Measurements from ENCODE around the gene SORCS3. TPM values are rescaled to one million over a fixed set of nuclear protein-coding genes. Genes with fewer than 3 reads are reported as not detected.

Gene SORCS3
- total RNA-seq, 2 experiments from 2014 or later, result 1.7 to 2.1 TPM

- Mint-ChIP-seq H3K9me3 (peaks cover 2% of the 10 kb centered on the region), H3K4me3 (no peak overlapping the region), H3K36me3 (ENCODE audit: low read depth) (no peaks in the 10 kb centered on the region), H3K27me3 (no peaks in the 10 kb centered on the region), H3K4me1 (ENCODE audit: low read depth) (no peaks in the 10 kb centered on the region), H3K27ac (no peak overlapping the region)
- no peak for DNase-seq
- Histone ChIP-seq H3K27ac (ENCODE audit: low read depth in 1 of 2, low read length in 2 of 2) (no peak overlapping the region), H3K27me3 (ENCODE audit: control insufficient read depth in 1 of 2, insufficient read depth in 2 of 2, low read length in 2 of 2) (no peaks in the 10 kb centered on the region), H3K4me3 (ENCODE audit: low read length) (no peak overlapping the region), H3K9me3 (ENCODE audit: control insufficient read depth in 1 of 2, insufficient read depth in 1 of 2, low read length in 2 of 2) (peaks cover 0 to 3% of the 10 kb centered on the region in 2 experiments), H3K36me3 (ENCODE audit: insufficient read depth, low read length) (no peaks in the 10 kb centered on the region), H3K4me1 (ENCODE audit: insufficient read depth, low read length) (no peaks in the 10 kb centered on the region)
- ChIA-PET POLR2A (no interaction called here), CTCF (no interaction called here)
- TF ChIP-seq CTCF (IDR thresholded peaks at IDR 0.05), result no peak
- no peak for ATAC-seq (ENCODE audit: poor library complexity)
- intact Hi-C loops (cut with DNase I, micrococcal nuclease), result no loop called here
These were observed 626.0 kb downstream of the SORCS3 start for GRCh38 chr10:105266966-105267539.

GRCh38 chr10:105268961-105269360 is 627.9 kb downstream of the SORCS3 start:
- POLR2A ChIA-PET, result no interaction called here
- H3K36me3 ChIP-seq (ENCODE audit: insufficient read depth, low read length), result no peaks in the 10 kb centered on the region

GRCh38 chr10:105269689-105270088 is 628.6 kb downstream of the SORCS3 start:
- DNase-seq (no peak), ATAC-seq (ENCODE audit: poor library complexity) (no peak)
- intact Hi-C loops (cut with DNase I, micrococcal nuclease), result no loop called here
- H3K27me3 Mint-ChIP-seq, result no peaks in the 10 kb centered on the region
- no peaks in the 10 kb centered on the region for H3K4me1 Mint-ChIP-seq (ENCODE audit: low read depth)
- H3K4me1 ChIP-seq (ENCODE audit: insufficient read depth, low read length), result no peaks in the 10 kb centered on the region
- no peaks in the 10 kb centered on the region for H3K9me3 Mint-ChIP-seq
- no peaks in the 10 kb centered on the region for H3K27me3 ChIP-seq (ENCODE audit: control insufficient read depth in 1 of 2, insufficient read depth in 2 of 2, low read length in 2 of 2)
- no peak overlapping the region for H3K4me3 ChIP-seq (ENCODE audit: low read length)
- H3K27ac Mint-ChIP-seq, result no peak overlapping the region
- no peaks in the 10 kb centered on the region for H3K36me3 Mint-ChIP-seq (ENCODE audit: low read depth)
- peaks cover 0 to 3% of the 10 kb centered on the region in 2 experiments for H3K9me3 ChIP-seq (ENCODE audit: control insufficient read depth in 1 of 2, insufficient read depth in 1 of 2, low read length in 2 of 2)
- ChIA-PET CTCF (no interaction called here), POLR2A (no interaction called here)
- no peaks in the 10 kb centered on the region for H3K36me3 ChIP-seq (ENCODE audit: insufficient read depth, low read length)
- TF ChIP-seq CTCF (IDR thresholded peaks at IDR 0.05), result no peak
- no peak overlapping the region for H3K4me3 Mint-ChIP-seq
- no peak overlapping the region for H3K27ac ChIP-seq (ENCODE audit: low read depth in 1 of 2, low read length in 2 of 2)

More at GRCh38 chr10:105268961-105269360, 627.9 kb downstream of the SORCS3 start:
- CTCF ChIA-PET, result no interaction called here
- no peak overlapping the region for H3K4me3 Mint-ChIP-seq
- no peak for ATAC-seq (ENCODE audit: poor library complexity)
- DNase-seq, result no peak
- no peaks in the 10 kb centered on the region for H3K27me3 ChIP-seq (ENCODE audit: control insufficient read depth in 1 of 2, insufficient read depth in 2 of 2, low read length in 2 of 2)
- no peaks in the 10 kb centered on the region for H3K4me1 ChIP-seq (ENCODE audit: insufficient read depth, low read length)
- H3K4me1 Mint-ChIP-seq (ENCODE audit: low read depth), result no peaks in the 10 kb centered on the region
- no peaks in the 10 kb centered on the region for H3K36me3 Mint-ChIP-seq (ENCODE audit: low read depth)
- H3K27me3 Mint-ChIP-seq, result no peaks in the 10 kb centered on the region
- H3K27ac Mint-ChIP-seq, result no peak overlapping the region
- H3K9me3 Mint-ChIP-seq, result no peaks in the 10 kb centered on the region
- no peak for TF ChIP-seq CTCF (IDR thresholded peaks at IDR 0.05)
- H3K9me3 ChIP-seq (ENCODE audit: control insufficient read depth in 1 of 2, insufficient read depth in 1 of 2, low read length in 2 of 2), result peaks cover 0 to 3% of the 10 kb centered on the region in 2 experiments
- no peak overlapping the region for H3K27ac ChIP-seq (ENCODE audit: low read depth in 1 of 2, low read length in 2 of 2)
- intact Hi-C loops (cut with DNase I, micrococcal nuclease), result no loop called here
- no peak overlapping the region for H3K4me3 ChIP-seq (ENCODE audit: low read length)
